Neuronal stem cell (in vitro differentiated cells): ENCODE measurements around the gene SH3D19.
A peak's percentile ranks its signal among the peaks of the same experiment; 100 is the strongest.

ENCODE experiments used
- DNase-seq: peaks from one replicate; pipeline ENCODE4 v3.0.0-alpha.2; 2013; ENCODE audit warnings: low spot score
- H2AFZ ChIP-seq: one replicate; pipeline ENCODE4 v1.6.1; 2013; ENCODE audit warnings: mild to moderate bottlenecking, low read length, inconsistent platforms
- H2AK5ac ChIP-seq: 2 replicates; pipeline ENCODE4 v1.6.1; 2013; ENCODE audit warnings: low read depth, mild to moderate bottlenecking, inconsistent platforms, low read length, moderate library complexity, mixed read lengths
- H2BK120ac ChIP-seq: 2 replicates; pipeline ENCODE4 v1.6.1; 2013; ENCODE audit warnings: low read depth, mild to moderate bottlenecking, inconsistent platforms, low read length, moderate library complexity, mixed read lengths
- H2BK12ac ChIP-seq: one replicate; pipeline ENCODE4 v1.6.1; 2013; ENCODE audit warnings: low read length, inconsistent platforms
- H2BK15ac ChIP-seq: 2 replicates; pipeline ENCODE4 v1.6.1; 2013; ENCODE audit warnings: mild to moderate bottlenecking, low read length, inconsistent platforms, mixed read lengths
- H2BK5ac ChIP-seq: one replicate; pipeline ENCODE4 v1.6.1; 2013; ENCODE audit warnings: inconsistent platforms, mild to moderate bottlenecking, low read length, moderate library complexity
- H3K14ac ChIP-seq: one replicate; pipeline ENCODE4 v1.6.1; 2013; ENCODE audit warnings: low read length, inconsistent platforms
- H3K18ac ChIP-seq: 2 replicates; pipeline ENCODE4 v1.6.1; 2013; ENCODE audit warnings: low read length, inconsistent platforms
- H3K23ac ChIP-seq: 2 replicates; pipeline ENCODE4 v1.6.1; 2013; ENCODE audit warnings: low read depth, mild to moderate bottlenecking, mixed read lengths, low read length, inconsistent platforms; ENCODE audit not compliant: poor library complexity
- H3K27ac ChIP-seq: replicated peaks from 3 replicates; pipeline ENCODE4 v1.5.1; 2013; ENCODE audit warnings: low read length, inconsistent platforms
- H3K27me3 ChIP-seq, 3 experiments: 2 replicates each; pipeline ENCODE4 v1.6.1; 2013; ENCODE audit warnings: low read length in 3 of 3, mild to moderate bottlenecking in 2 of 3, inconsistent platforms in 1 of 3, low read depth in 1 of 3, mixed read lengths in 1 of 3, moderate library complexity in 1 of 3; ENCODE audit not compliant: control insufficient read depth in 3 of 3, insufficient read depth in 3 of 3
- H3K36me3 ChIP-seq, 2 donors: replicated peaks in 1 of 2; 2 replicates each; pipeline ENCODE4 v1.6.1; 2013; ENCODE audit warnings: low read length in 2 of 2; ENCODE audit not compliant: control insufficient read depth in 2 of 2, insufficient read depth in 2 of 2
- H3K4ac ChIP-seq: 2 replicates; pipeline ENCODE4 v1.6.1; 2013; ENCODE audit warnings: inconsistent platforms, mild to moderate bottlenecking, low read length, moderate library complexity
- H3K4me1 ChIP-seq, 2 donors: 1 replicate in 1 of 2; 2 replicates in 1 of 2; pipeline ENCODE4 v1.6.1; 2013; ENCODE audit warnings: low read length in 2 of 2, low read depth in 1 of 2; ENCODE audit not compliant: control insufficient read depth in 2 of 2, insufficient read depth in 1 of 2
- H3K4me2 ChIP-seq: one replicate; pipeline ENCODE4 v1.6.1; 2013; ENCODE audit warnings: mild to moderate bottlenecking, low read length, inconsistent platforms; ENCODE audit not compliant: insufficient read depth, poor library complexity, severe bottlenecking
- H3K4me3 ChIP-seq, 2 donors: 2 replicates each; pipeline ENCODE4 v1.5.1; 2013; ENCODE audit warnings: low read length in 2 of 2, mild to moderate bottlenecking in 2 of 2, inconsistent platforms in 1 of 2, moderate library complexity in 1 of 2
- H3K79me1 ChIP-seq: one replicate; pipeline ENCODE4 v1.6.1; 2013; ENCODE audit warnings: low read depth, mild to moderate bottlenecking, inconsistent platforms, low read length, moderate library complexity
- H3K9ac ChIP-seq: one replicate; pipeline ENCODE4 v1.6.1; 2013; ENCODE audit warnings: mild to moderate bottlenecking, low read depth, low read length, inconsistent platforms; ENCODE audit not compliant: poor library complexity
- H3K9me3 ChIP-seq, 2 donors: replicated peaks in 1 of 2; 2 replicates each; pipeline versions ENCODE3 to v1.6.1; 2013; ENCODE audit warnings: low read length in 2 of 2, mild to moderate bottlenecking in 2 of 2, inconsistent platforms in 1 of 2, low read depth in 1 of 2, mixed read lengths in 1 of 2, moderate library complexity in 1 of 2; ENCODE audit not compliant: control insufficient read depth in 2 of 2, insufficient read depth in 1 of 2
- H4K8ac ChIP-seq: one replicate; pipeline ENCODE4 v1.6.1; 2013; ENCODE audit warnings: low read depth, mild to moderate bottlenecking, inconsistent platforms, low read length, moderate library complexity
- H4K91ac ChIP-seq: one replicate; pipeline ENCODE4 v1.6.1; 2013; ENCODE audit warnings: low read length, low read depth, mild to moderate bottlenecking, inconsistent platforms; ENCODE audit not compliant: poor library complexity
- WGBS, 2 donors: extraction: QIAGEN DNeasy Blood & Tissue Kit; methylation state at CpG; one replicate each; pipeline ENCODE4 v1.1.7; 2013; ENCODE audit warnings: missing lambda C conversion rate in 2 of 2, mixed read lengths in 1 of 2; ENCODE audit not compliant: insufficient read length in 2 of 2, insufficient replicate concordance in 1 of 2; ENCODE audit errors: extremely low coverage in 2 of 2; 5-methylcytosine and 5-hydroxymethylcytosine counted together

SH3D19 gene

GRCh38 chr4:151316645-151317044 lies 8.8 kb downstream of the SH3D19 start:
- WGBS, 2 donors: no CpG with 5 or more reads among the region's 2 CpGs
- H2BK120ac ChIP-seq: no peak overlapping the region

GRCh38 chr4:151315212-151315886 lies 10.1 kb downstream of the SH3D19 start:
- no peak overlapping the region for H4K91ac ChIP-seq
- no peak overlapping the region for H3K4ac ChIP-seq
- H3K79me1 ChIP-seq: peaks cover 3% of the 10 kb centered on the region
- no peak overlapping the region for H3K4me2 ChIP-seq
- no peak overlapping the region for H2BK120ac ChIP-seq
- no peak overlapping the region for H3K9ac ChIP-seq
- H2AFZ ChIP-seq: no peak overlapping the region
- H3K4me1 ChIP-seq: no peaks in the 10 kb centered on the region
- no peak overlapping the region for H2BK5ac ChIP-seq
- H3K36me3 ChIP-seq: peaks cover 0 to 18% of the 10 kb centered on the region in 2 donors
- H3K23ac ChIP-seq: no peak overlapping the region
- no CpG with 5 or more reads among the region's 2 CpGs for WGBS, 2 donors
- H3K18ac ChIP-seq: no peak overlapping the region
- no peak overlapping the region for H3K4me3 ChIP-seq
- no peaks in the 10 kb centered on the region for H3K27me3 ChIP-seq
- no peak overlapping the region for H2AK5ac ChIP-seq
- no peaks in the 10 kb centered on the region for H3K9me3 ChIP-seq
- H2BK15ac ChIP-seq: no peak overlapping the region
- H2BK12ac ChIP-seq: no peak overlapping the region
- no peak overlapping the region for H4K8ac ChIP-seq
- H3K14ac ChIP-seq: no peak overlapping the region
- no peak overlapping the region for H3K27ac ChIP-seq
- DNase-seq: no peak

More at GRCh38 chr4:151316645-151317044, 8.8 kb downstream of the SH3D19 start:
- Histone ChIP-seq H3K14ac (no peak overlapping the region), H3K27me3 (no peaks in the 10 kb centered on the region), H3K4me1 (no peaks in the 10 kb centered on the region), H2AK5ac (no peak overlapping the region), H3K4me3 (no peak overlapping the region), H2BK12ac (no peak overlapping the region), H3K18ac (peak overlapping the region; percentile 35), H2BK15ac (no peak overlapping the region), H3K36me3 (peaks cover 0 to 16% of the 10 kb centered on the region in 2 donors), H3K23ac (no peak overlapping the region), H3K79me1 (peaks cover 3% of the 10 kb centered on the region), H3K4ac (no peak overlapping the region), H4K8ac (no peak overlapping the region), H3K9ac (no peak overlapping the region), H3K27ac (no peak overlapping the region), H3K9me3 (no peaks in the 10 kb centered on the region), H2BK5ac (no peak overlapping the region), H4K91ac (no peak overlapping the region), H3K4me2 (no peak overlapping the region), H2AFZ (no peak overlapping the region)
- DNase-seq: no peak

GRCh38 chr4:151314479-151314878 lies 10.9 kb downstream of the SH3D19 start:
- no peak overlapping the region for H3K14ac ChIP-seq
- no peak for DNase-seq
- H3K4me3 ChIP-seq: no peak overlapping the region
- no peak overlapping the region for H2BK120ac ChIP-seq
- H4K8ac ChIP-seq: no peak overlapping the region
- H3K36me3 ChIP-seq: peaks cover 0 to 15% of the 10 kb centered on the region in 2 donors
- H4K91ac ChIP-seq: no peak overlapping the region
- H2BK5ac ChIP-seq: no peak overlapping the region
- H2AK5ac ChIP-seq: no peak overlapping the region
- no peak overlapping the region for H3K18ac ChIP-seq
- H3K79me1 ChIP-seq: peaks cover 5% of the 10 kb centered on the region
- H2BK12ac ChIP-seq: no peak overlapping the region
- H3K4me2 ChIP-seq: no peak overlapping the region
- no peak overlapping the region for H3K4ac ChIP-seq
- WGBS, 2 donors: no CpG with 5 or more reads among the region's 1 CpG
- no peak overlapping the region for H3K9ac ChIP-seq
- H3K4me1 ChIP-seq: no peaks in the 10 kb centered on the region
- no peak overlapping the region for H3K27ac ChIP-seq
- H3K9me3 ChIP-seq: no peaks in the 10 kb centered on the region
- H3K23ac ChIP-seq: no peak overlapping the region
- no peak overlapping the region for H2AFZ ChIP-seq
- no peaks in the 10 kb centered on the region for H3K27me3 ChIP-seq
- no peak overlapping the region for H2BK15ac ChIP-seq

DNA sequence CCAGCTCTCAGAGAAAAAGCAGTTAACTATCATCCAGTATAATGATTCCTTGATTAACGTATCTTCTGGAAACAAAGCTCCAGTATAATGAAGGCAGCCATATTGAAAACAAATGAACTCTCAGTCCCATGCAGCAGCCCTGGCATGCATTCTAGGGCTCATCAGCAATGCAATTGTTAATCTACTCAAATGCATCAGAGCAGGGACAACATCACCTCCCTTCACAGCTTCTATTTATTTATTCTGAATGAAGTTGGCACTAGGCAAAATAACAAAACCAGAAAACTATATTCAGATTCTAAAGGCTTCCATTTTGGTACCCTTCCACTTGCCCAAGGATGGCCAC lies 11.4 kb downstream of the SH3D19 start:
- peaks cover 0 to 17% of the 10 kb centered on the region in 2 donors for H3K36me3 ChIP-seq
- H3K4me1 ChIP-seq: no peaks in the 10 kb centered on the region
- no peak overlapping the region for H4K91ac ChIP-seq
- no peak overlapping the region for H2BK5ac ChIP-seq
- H3K14ac ChIP-seq: no peak overlapping the region
- no peak overlapping the region for H3K9ac ChIP-seq
- H3K27ac ChIP-seq: no peak overlapping the region
- no peak overlapping the region for H3K4me2 ChIP-seq
- H3K4me3 ChIP-seq: no peak overlapping the region
- no peak overlapping the region for H3K4ac ChIP-seq
- no peak overlapping the region for H4K8ac ChIP-seq
- no peak overlapping the region for H2BK12ac ChIP-seq
- H3K9me3 ChIP-seq: no peaks in the 10 kb centered on the region
- H2AK5ac ChIP-seq: no peak overlapping the region
- H2BK120ac ChIP-seq: no peak overlapping the region
- no peak overlapping the region for H2BK15ac ChIP-seq
- no peak overlapping the region for H3K23ac ChIP-seq
- H3K18ac ChIP-seq: no peak overlapping the region
- DNase-seq: no peak
- no peaks in the 10 kb centered on the region for H3K27me3 ChIP-seq
- no CpG with 5 or more reads among the region's 1 CpG for WGBS, 2 donors
- H2AFZ ChIP-seq: no peak overlapping the region
- peaks cover 5% of the 10 kb centered on the region for H3K79me1 ChIP-seq
